C1 segment of cervical spinal cord (tissue), 14 donors: ENCODE data around the gene MED27.

Experiments
- DNase-seq, 14 donors: peaks; one replicate each; lab custom pipeline; 2025; lab: John Stamatoyannopoulos, UW

The MED27 gene

GRCh38 chr9:132044176-132044875 is 35.3 kb downstream of the MED27 start:
- DNase-seq = no peak

- DNase-seq = no peak
Measured at GRCh38 chr9:132043708-132044107, 36.0 kb downstream of the MED27 start.

GRCh38 chr9:132042324-132042723 is 37.3 kb downstream of the MED27 start:
- DNase-seq = no peak

- DNase-seq = peak in 1 of 14 donors; percentile 9
Measured at GRCh38 chr9:132041798-132042197, 37.9 kb downstream of the MED27 start.

DNA sequence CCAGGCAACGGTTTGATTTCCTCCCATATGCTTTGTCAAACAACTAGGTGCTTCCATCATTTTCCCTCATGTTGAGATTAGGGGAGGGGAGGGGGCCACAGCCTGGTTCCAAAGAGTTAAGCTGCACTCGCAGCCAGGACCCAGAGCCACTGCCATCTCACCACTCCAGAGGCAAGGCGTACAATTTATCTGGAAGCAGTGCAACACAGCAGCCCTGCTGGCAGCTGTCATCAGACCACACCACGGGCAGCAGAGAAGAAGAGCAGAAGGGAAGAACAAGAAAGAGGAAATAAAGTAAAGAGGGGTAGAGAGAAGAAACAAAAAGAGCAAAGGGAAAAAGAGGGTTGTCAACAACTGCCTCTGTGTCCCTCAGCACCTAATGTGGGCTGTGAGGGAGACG is 38.9 kb downstream of the MED27 start:
- no peak for DNase-seq

GRCh38 chr9:132040246-132040645 is 39.4 kb downstream of the MED27 start:
- DNase-seq = no peak

GRCh38 chr9:132039284-132039683 is 40.4 kb downstream of the MED27 start:
- DNase-seq = no peak

DNA sequence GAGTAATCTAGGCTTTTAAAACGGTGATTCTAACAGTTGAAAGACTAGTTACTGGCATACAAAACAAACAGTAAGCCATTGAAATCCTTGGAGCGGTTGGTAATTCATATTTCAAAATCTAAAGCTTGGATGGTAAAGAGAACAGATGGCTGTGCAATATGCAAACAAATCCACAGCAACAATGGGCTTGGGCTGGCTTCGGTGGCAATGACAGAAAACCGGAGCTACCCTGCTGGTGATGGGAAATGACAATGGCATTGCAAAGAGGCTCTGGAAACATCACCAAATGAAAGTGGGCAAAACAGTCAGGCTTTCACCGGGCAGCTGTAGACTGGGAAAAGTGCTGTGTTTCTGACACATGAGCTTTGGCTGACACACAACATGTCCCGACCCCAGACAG is 42.2 kb downstream of the MED27 start:
- DNase-seq = peak in 2 of 14 donors; percentile 34 to 71

DNA sequence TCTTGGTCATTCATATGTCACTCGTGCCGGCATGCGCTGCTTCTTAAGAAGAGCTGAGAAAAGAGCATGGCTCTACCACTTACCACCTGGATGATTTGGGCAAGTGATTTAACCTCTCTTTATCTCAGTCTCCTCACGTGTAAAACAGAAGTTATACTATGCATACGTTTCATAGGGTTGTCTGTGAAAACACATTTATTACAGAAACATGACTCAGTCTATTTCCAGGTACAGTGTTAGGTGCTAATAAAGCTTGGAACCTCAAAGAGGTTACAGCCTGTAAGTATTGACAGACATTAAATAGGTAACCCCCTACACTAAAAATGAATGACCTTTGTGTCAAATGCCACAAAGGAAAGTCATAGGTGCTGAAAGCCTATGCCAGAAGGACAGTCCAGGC is 43.1 kb downstream of the MED27 start:
- no peak for DNase-seq

GRCh38 chr9:132035679-132036078 is 44.0 kb downstream of the MED27 start:
- no peak for DNase-seq

DNA sequence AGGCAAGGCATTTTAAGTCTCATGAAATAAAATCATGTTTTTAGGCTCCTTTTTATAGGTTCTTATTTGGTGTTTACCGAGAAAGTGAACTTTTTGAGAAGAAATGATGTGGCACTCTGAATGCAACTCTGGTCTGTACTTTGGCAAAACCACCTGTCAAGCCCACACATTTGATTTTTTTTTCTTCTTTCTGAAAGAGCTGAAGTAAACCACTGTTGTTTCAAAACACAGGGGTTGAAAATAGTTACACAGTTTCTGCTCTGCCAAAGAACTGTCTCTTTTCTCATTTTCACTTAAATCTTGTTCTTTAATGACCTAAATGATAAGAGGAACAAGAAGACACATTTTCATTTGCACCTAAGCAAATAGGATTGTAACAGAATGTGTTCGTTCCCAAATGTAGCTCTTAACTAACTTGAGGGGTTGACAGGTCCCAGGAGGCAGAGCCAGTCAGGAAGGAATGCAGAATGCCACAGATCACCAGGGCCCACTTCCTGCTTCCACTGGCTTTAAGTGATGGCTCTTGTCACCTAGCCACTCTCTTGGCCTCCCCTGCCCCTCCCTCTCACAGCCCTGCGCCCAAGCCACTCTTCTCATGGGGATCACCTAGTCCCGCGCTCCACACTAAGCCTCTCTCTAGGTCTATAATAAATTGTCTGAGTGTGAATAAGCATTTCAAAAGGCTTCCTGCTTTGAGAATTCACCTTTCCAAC is 47.3 kb downstream of the MED27 start:
- no peak for DNase-seq

GRCh38 chr9:132031467-132032237 is 48.0 kb downstream of the MED27 start:
- DNase-seq = no peak

DNA sequence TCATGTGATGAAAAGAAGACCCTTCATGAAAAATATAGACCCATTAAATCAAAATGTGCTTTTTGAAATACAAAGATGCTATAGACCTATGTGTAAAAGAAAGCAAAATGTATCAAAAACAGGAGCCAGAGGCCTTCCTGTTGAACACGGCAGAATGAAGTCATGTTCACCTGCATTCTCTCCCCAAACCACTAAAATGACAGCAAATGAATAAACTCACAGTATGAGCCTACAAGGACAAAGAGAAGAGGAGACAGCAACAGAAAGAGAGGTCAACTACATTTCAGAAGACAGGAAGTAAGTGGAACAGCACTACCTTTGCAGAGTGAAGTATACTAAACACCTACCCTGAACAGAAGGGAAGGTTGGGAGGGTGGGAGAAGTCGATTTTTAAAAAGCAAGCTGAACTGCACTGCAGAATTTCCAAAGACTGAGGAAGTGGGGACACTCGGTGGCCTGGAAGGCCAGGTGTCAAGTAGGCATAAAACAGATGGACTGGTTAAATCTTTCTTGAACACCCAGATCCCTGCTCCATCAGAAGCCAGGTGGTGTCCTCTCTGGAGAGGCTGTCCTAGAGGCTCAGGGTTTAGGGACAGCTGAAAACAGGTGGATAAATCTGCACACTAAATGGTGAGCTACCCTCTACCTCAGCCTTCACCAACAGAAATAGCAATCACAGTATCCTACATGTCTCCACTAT is 48.9 kb downstream of the MED27 start:
- peak in 1 of 14 donors; percentile 21 for DNase-seq

DNA sequence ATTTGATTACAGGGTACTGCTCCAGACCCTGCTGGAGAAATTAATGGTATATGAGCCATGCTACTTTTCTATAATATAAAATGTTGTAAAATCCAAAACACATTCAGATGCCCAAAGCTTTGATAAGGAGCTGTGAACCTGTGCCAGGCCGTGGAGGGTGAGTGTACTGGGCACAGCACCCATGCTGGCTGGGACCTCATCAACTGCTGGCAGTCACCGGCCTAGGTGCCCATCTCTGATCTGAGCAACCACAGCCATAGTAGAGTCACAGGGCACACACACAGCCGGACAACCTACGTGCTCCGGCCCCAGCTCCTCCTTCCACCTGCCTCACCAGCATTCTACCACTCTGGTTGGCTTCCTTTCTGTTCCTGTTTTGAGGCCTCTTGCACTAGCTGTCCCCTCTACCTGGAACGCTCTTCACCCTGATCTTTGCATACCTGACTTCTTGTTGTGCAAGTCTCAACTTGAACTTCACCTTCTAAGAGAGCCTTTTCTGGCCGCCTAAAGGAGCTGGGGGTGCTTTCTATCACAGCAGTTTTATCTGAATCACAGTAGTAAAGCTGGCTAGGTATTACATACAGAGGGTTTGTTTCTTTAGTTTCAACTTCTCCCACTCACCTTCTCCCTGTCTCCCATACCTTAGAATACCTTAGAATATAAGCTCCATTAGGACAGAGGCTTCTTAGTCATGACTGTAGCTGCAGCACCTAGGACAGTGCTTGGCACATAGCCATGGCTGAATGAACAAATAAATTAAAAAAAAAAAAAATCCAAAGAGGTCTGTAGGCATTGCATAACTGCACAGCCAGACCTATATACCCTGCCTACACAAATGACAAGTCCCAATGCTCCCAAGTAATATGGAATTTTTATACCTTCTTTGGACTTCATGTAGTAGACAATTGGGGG is 51.7 kb downstream of the MED27 start:
- no peak for DNase-seq

- no peak for DNase-seq
Measured at GRCh38 chr9:132026932-132027585, 52.6 kb downstream of the MED27 start.

GRCh38 chr9:132025766-132026165 is 53.9 kb downstream of the MED27 start:
- DNase-seq = no peak

- DNase-seq = no peak
Measured at GRCh38 chr9:132024589-132024988, 55.1 kb downstream of the MED27 start.

GRCh38 chr9:132023419-132024180 is 56.1 kb downstream of the MED27 start:
- peak in 1 of 14 donors; percentile 17 for DNase-seq

DNA sequence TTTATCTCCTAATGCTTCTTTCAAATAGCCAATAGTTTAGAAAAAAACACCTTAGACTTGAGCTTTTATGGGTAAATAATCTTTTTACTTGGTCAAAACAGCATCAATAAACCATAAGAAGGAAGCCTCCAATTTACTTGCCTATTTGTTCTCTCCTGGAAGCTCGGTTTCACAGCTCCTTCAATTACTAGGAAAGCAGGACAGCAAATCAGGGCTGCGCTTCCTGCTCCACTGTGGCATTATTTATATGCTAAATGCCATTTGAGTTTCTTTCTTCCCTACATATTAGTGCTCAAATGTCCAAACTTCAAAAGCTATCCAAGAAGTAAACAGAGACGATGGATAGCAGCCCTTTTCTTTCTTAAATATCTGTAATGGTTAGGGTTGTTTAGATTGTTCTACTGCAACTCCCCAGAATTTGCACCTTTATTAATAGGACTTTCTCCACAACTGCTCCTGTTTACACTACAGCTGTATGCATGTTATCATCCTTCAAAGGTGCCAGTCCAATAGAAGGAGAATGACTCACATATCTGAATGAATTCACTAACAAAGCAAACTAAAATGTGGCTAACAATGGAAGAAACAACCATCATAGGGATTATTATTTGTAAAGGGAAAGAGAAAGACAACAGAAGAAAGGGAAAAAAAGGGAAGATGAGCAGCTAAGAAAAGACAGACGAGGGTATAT is 58.7 kb downstream of the MED27 start:
- no peak for DNase-seq
